Effector memory CD4-positive, alpha-beta T cell (primary cell): Measurements from ENCODE around the gene CYTH1.

Experiments
- DNase-seq, 3 donors: peaks; one replicate each; pipeline ENCODE4 v3.0.0-alpha.2; 2020
- H3K27ac ChIP-seq: 2 replicates; pipeline ENCODE4 v1.7.0; 2013; ENCODE audit warnings: mild to moderate bottlenecking, low read length, moderate library complexity; ENCODE audit not compliant: insufficient read depth, poor library complexity, severe bottlenecking
- H3K27me3 ChIP-seq: replicated peaks from 2 replicates; pipeline ENCODE4 v1.7.0; 2013; ENCODE audit warnings: mild to moderate bottlenecking, low read length; ENCODE audit not compliant: insufficient read depth, control insufficient read depth, poor library complexity, severe bottlenecking
- H3K36me3 ChIP-seq: 2 replicates; pipeline ENCODE4 v1.7.0; 2013; ENCODE audit warnings: mild to moderate bottlenecking, low read length, moderate library complexity; ENCODE audit not compliant: control insufficient read depth, insufficient read depth
- H3K4me1 ChIP-seq: 2 replicates; pipeline ENCODE4 v1.7.0; 2013; ENCODE audit warnings: low read length, mild to moderate bottlenecking; ENCODE audit not compliant: control insufficient read depth, insufficient read depth, poor library complexity, severe bottlenecking
- H3K4me3 ChIP-seq: 2 replicates; pipeline ENCODE4 v1.7.0; 2013; ENCODE audit warnings: low read length, low read depth, mild to moderate bottlenecking; ENCODE audit not compliant: insufficient read depth, poor library complexity, severe bottlenecking
- H3K9me3 ChIP-seq: 2 replicates; pipeline ENCODE4 v1.7.0; 2013; ENCODE audit warnings: mild to moderate bottlenecking, low read length, moderate library complexity; ENCODE audit not compliant: control insufficient read depth

The CYTH1 gene

GRCh38 chr17:78683408-78683961 is 98.6 kb downstream of the CYTH1 start:
- no peaks in the 10 kb centered on the region for H3K9me3 ChIP-seq
- no peak for DNase-seq
- no peaks in the 10 kb centered on the region for H3K4me1 ChIP-seq
- H3K36me3 ChIP-seq: peaks cover 88% of the 10 kb centered on the region
- no peak overlapping the region for H3K27ac ChIP-seq
- H3K27me3 ChIP-seq: no peaks in the 10 kb centered on the region
- no peak overlapping the region for H3K4me3 ChIP-seq

- no peaks in the 10 kb centered on the region for H3K27me3 ChIP-seq
- H3K36me3 ChIP-seq: peaks cover 88% of the 10 kb centered on the region
- no peak overlapping the region for H3K27ac ChIP-seq
- no peaks in the 10 kb centered on the region for H3K9me3 ChIP-seq
- no peak for DNase-seq
- H3K4me1 ChIP-seq: no peaks in the 10 kb centered on the region
- no peak overlapping the region for H3K4me3 ChIP-seq
Observed at GRCh38 chr17:78682363-78682762, 99.7 kb downstream of the CYTH1 start.

- H3K36me3 ChIP-seq: peaks cover 92% of the 10 kb centered on the region
- no peak overlapping the region for H3K4me3 ChIP-seq
Observed at GRCh38 chr17:78680436-78680835, 101.6 kb downstream of the CYTH1 start.

GRCh38 chr17:78679495-78680395 is 102.3 kb downstream of the CYTH1 start:
- DNase-seq: no peak
- H3K27me3 ChIP-seq: no peaks in the 10 kb centered on the region
- no peak overlapping the region for H3K27ac ChIP-seq
- no peak overlapping the region for H3K4me3 ChIP-seq
- H3K36me3 ChIP-seq: peaks cover 99% of the 10 kb centered on the region
- no peaks in the 10 kb centered on the region for H3K4me1 ChIP-seq
- H3K9me3 ChIP-seq: no peaks in the 10 kb centered on the region

More at GRCh38 chr17:78680436-78680835, 101.6 kb downstream of the CYTH1 start:
- H3K9me3 ChIP-seq: no peaks in the 10 kb centered on the region
- no peaks in the 10 kb centered on the region for H3K27me3 ChIP-seq
- DNase-seq: no peak
- no peak overlapping the region for H3K27ac ChIP-seq
- no peaks in the 10 kb centered on the region for H3K4me1 ChIP-seq

GRCh38 chr17:78678711-78679110 is 103.4 kb downstream of the CYTH1 start:
- DNase-seq: no peak
- no peak overlapping the region for H3K27ac ChIP-seq
- peaks cover 100% of the 10 kb centered on the region for H3K36me3 ChIP-seq
- H3K9me3 ChIP-seq: no peaks in the 10 kb centered on the region
- no peak overlapping the region for H3K4me3 ChIP-seq
- no peaks in the 10 kb centered on the region for H3K4me1 ChIP-seq
- no peaks in the 10 kb centered on the region for H3K27me3 ChIP-seq

- Histone ChIP-seq H3K36me3 (peaks cover 100% of the 10 kb centered on the region), H3K4me3 (no peak overlapping the region), H3K9me3 (no peaks in the 10 kb centered on the region), H3K27me3 (no peaks in the 10 kb centered on the region), H3K27ac (no peak overlapping the region), H3K4me1 (no peaks in the 10 kb centered on the region)
- DNase-seq: no peak
Observed at GRCh38 chr17:78678222-78678557, 103.9 kb downstream of the CYTH1 start.

- Histone ChIP-seq H3K4me1 (no peaks in the 10 kb centered on the region), H3K9me3 (no peaks in the 10 kb centered on the region), H3K27ac (no peak overlapping the region), H3K4me3 (no peak overlapping the region), H3K27me3 (no peaks in the 10 kb centered on the region), H3K36me3 (peaks cover 100% of the 10 kb centered on the region)
- no peak for DNase-seq
Observed at GRCh38 chr17:78677303-78678221, 104.5 kb downstream of the CYTH1 start.

GRCh38 chr17:78676412-78677302 is 105.4 kb downstream of the CYTH1 start:
- DNase-seq: no peak
- H3K36me3 ChIP-seq: peaks cover 94% of the 10 kb centered on the region

GRCh38 chr17:78675836-78676235 is 106.2 kb downstream of the CYTH1 start:
- no peak overlapping the region for H3K4me3 ChIP-seq
- no peaks in the 10 kb centered on the region for H3K4me1 ChIP-seq
- H3K36me3 ChIP-seq: peaks cover 85% of the 10 kb centered on the region
- H3K9me3 ChIP-seq: no peaks in the 10 kb centered on the region
- H3K27me3 ChIP-seq: no peaks in the 10 kb centered on the region
- no peak overlapping the region for H3K27ac ChIP-seq
- no peak for DNase-seq

More at GRCh38 chr17:78676412-78677302, 105.4 kb downstream of the CYTH1 start:
- Histone ChIP-seq H3K4me3 (no peak overlapping the region), H3K27ac (no peak overlapping the region), H3K9me3 (no peaks in the 10 kb centered on the region), H3K4me1 (no peaks in the 10 kb centered on the region), H3K27me3 (no peaks in the 10 kb centered on the region)
